ENCODE measurements around the gene RORC. TPM values are rescaled to one million over a fixed set of nuclear protein-coding genes. Genes with fewer than 3 reads are reported as not detected.

The RORC gene
- total RNA-seq, 1 experiment from 2014 or later = 0.44 TPM

- Mint-ChIP-seq H3K4me3 (no peak overlapping the region), H3K27ac (no peak overlapping the region), H3K36me3 (peaks cover 41% of the 10 kb centered on the region), H3K4me1 (no peaks in the 10 kb centered on the region), H3K27me3 (ENCODE audit: low read depth) (no peaks in the 10 kb centered on the region), H3K9me3 (no peaks in the 10 kb centered on the region)
- CTCF ChIA-PET = no interaction called here
- TF ChIP-seq, protein P1, sequence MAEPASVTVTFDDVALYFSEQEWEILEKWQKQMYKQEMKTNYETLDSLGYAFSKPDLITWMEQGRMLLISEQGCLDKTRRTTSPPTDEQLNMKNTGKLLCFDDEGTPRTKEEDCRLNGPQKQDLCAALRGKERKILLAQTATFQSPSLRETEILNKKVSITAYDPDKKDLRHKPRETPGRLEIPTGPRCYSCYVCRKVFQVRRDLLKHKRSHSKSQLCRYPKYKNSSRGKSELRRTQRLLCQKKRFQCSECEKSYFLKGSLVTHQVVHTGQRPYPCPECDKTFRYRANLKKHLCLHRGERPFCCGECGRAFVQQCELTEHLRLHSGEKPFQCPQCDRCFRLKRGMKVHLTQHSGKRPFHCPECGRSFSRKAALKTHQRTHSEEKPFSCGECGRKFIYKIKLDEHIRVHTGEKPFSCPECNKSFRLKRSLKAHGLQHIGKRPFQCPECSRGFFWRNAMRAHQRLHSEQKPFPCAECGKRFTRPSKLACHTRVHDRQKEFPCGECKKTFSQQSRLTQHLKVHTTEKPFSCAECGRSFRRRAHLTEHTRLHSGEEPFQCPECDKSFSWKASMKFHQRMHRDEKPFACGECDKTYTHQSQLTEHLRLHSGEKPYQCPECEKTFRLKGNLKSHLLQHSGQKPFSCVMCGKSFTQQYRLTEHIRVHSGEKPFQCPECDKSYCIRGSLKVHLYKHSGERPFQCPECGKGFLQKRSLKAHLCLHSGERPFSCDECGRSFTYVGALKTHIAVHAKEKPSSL (CRISPR knock-in tag; conservative IDR thresholded peaks at IDR 0.05) = no peak
- TF ChIP-seq, protein P2, sequence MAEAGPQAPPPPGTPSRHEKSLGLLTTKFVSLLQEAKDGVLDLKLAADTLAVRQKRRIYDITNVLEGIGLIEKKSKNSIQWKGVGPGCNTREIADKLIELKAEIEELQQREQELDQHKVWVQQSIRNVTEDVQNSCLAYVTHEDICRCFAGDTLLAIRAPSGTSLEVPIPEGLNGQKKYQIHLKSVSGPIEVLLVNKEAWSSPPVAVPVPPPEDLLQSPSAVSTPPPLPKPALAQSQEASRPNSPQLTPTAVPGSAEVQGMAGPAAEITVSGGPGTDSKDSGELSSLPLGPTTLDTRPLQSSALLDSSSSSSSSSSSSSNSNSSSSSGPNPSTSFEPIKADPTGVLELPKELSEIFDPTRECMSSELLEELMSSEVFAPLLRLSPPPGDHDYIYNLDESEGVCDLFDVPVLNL (CRISPR knock-in tag; IDR thresholded peaks at IDR 0.05; ENCODE audit: borderline replicate concordance, low read depth) = no peak
- TF ChIP-seq ZBTB21 (CRISPR knock-in tag; IDR thresholded peaks at IDR 0.05; ENCODE audit: borderline replicate concordance) (no peak), ZNF671 (CRISPR knock-in tag; IDR thresholded peaks at IDR 0.05) (no peak)
- POLR2A ChIA-PET = no interaction called here
- no peak for ATAC-seq
- DNase-seq (ENCODE audit: low spot score) = no peak
Measured at GRCh38 chr1:151775894-151776664, 55.5 kb downstream of the RORC start.

GRCh38 chr1:151774256-151774922 lies 57.2 kb downstream of the RORC start:
- peaks cover 42% of the 10 kb centered on the region for H3K36me3 Mint-ChIP-seq
- no peak for DNase-seq (ENCODE audit: low spot score)
- no peaks in the 10 kb centered on the region for H3K4me1 Mint-ChIP-seq
- TF ChIP-seq TCF7 (CRISPR knock-in tag; IDR thresholded peaks at IDR 0.05; ENCODE audit: low read depth) (no peak), TP53 (CRISPR knock-in tag; IDR thresholded peaks at IDR 0.05) (no peak), HMGXB4 (CRISPR knock-in tag; IDR thresholded peaks at IDR 0.05) (no peak), E2F1 (CRISPR knock-in tag; IDR thresholded peaks at IDR 0.05) (no peak), IRF1 (CRISPR knock-in tag; IDR thresholded peaks at IDR 0.05) (no peak), GRHL2 (CRISPR knock-in tag; IDR thresholded peaks at IDR 0.05; ENCODE audit: insufficient replicate concordance, severe bottlenecking) (no peak), CREB1 (CRISPR knock-in tag; IDR thresholded peaks at IDR 0.05) (no peak), NFE2L1 (CRISPR knock-in tag; IDR thresholded peaks at IDR 0.05) (no peak), NR2C2 (CRISPR knock-in tag; IDR thresholded peaks at IDR 0.05) (no peak), CDX4 (CRISPR knock-in tag; IDR thresholded peaks at IDR 0.05; ENCODE audit: borderline replicate concordance) (no peak), TEAD4 (CRISPR knock-in tag; IDR thresholded peaks at IDR 0.05) (no peak)
- TF ChIP-seq, protein P3, sequence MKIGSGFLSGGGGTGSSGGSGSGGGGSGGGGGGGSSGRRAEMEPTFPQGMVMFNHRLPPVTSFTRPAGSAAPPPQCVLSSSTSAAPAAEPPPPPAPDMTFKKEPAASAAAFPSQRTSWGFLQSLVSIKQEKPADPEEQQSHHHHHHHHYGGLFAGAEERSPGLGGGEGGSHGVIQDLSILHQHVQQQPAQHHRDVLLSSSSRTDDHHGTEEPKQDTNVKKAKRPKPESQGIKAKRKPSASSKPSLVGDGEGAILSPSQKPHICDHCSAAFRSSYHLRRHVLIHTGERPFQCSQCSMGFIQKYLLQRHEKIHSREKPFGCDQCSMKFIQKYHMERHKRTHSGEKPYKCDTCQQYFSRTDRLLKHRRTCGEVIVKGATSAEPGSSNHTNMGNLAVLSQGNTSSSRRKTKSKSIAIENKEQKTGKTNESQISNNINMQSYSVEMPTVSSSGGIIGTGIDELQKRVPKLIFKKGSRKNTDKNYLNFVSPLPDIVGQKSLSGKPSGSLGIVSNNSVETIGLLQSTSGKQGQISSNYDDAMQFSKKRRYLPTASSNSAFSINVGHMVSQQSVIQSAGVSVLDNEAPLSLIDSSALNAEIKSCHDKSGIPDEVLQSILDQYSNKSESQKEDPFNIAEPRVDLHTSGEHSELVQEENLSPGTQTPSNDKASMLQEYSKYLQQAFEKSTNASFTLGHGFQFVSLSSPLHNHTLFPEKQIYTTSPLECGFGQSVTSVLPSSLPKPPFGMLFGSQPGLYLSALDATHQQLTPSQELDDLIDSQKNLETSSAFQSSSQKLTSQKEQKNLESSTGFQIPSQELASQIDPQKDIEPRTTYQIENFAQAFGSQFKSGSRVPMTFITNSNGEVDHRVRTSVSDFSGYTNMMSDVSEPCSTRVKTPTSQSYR (CRISPR knock-in tag; IDR thresholded peaks at IDR 0.05) = no peak
- TF ChIP-seq, protein P1 (CRISPR knock-in tag; conservative IDR thresholded peaks at IDR 0.05) = no peak
- H3K27me3 Mint-ChIP-seq (ENCODE audit: low read depth) = peaks cover 2% of the 10 kb centered on the region; the same call in 1 of the 2 replicates
- H3K27ac Mint-ChIP-seq = no peak overlapping the region
- no peak overlapping the region for H3K4me3 Mint-ChIP-seq
- CTCF ChIA-PET = no interaction called here
- peaks cover 9% of the 10 kb centered on the region for H3K9me3 Mint-ChIP-seq
- POLR2A ChIA-PET = interaction anchor here (1.2 kb wide), 1 partner anchor 11 kb away, joined by 5 read pairs; the partner anchor contains the start of gene MRPL9
- ATAC-seq = no peak

Measured in WTC11 (cell line).